ENCODE measurements around the gene RFTN1.

Gene RFTN1

GRCh38 chr3:16430717-16431630 lies 82.5 kb downstream of the RFTN1 start:
- DNase-seq: no peak

DNA sequence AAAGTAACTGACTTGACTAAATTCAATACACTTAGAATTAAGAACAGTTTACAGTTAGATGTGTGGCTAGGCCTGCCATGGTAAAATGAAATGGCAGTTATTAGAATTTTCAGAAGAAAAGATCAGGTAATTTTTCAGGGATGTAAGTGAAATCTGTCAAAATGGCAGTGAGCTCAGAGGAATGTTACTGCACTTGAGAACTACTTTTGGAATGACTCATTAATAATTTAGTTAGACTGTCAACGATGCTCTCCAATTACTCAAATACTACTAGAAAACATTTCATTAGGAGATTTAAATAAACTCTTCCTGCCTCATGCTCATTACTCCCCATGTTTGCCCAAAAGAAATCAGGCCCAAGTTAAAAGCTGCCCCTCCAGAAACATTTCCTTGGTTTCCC lies 84.4 kb downstream of the RFTN1 start:
- DNase-seq: no peak

- DNase-seq: no peak
These were observed 84.9 kb downstream of the RFTN1 start for GRCh38 chr3:16428612-16429011.

DNA sequence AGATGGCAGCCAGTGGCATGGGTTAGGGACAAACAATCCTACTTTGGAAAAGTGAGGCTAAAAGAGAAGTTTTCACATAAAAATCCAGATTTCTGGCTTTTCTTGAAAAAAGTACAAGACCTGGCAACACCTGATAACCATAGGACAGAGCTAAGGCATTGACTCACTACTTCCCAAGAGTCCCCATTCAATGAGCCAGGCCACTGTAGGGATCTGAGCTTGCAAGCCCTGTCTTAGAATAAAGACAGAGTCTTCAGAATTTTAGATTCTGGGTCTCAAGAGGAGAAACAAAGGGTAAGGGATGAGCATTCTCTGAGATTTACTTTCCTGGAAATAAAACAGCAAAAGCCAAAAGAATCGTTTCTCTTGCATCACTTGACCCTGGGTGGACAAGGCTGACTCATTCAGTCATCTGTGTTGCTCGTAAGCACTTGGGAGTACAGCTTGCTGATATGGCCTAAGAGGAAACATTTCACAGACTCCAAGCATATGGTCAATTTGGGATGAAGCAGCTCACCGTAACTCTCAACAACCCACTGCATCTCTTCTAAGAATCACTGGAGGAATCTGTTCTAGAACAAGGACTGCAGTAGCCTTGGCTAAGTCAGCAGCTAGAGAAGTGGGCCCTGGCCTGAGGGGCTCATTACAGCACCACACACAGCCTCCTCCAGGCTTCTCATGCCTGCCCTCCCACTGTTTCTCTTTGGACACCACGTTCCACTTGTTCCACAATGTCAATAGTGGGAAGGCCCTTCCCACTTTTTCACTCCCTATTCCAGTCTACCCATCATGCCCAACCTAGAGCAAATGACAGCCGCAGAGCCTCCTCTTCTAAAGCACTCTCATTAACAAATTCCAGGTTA lies 86.2 kb downstream of the RFTN1 start:
- DNase-seq: peak; percentile 80 to 90 (median 84)

GRCh38 chr3:16426665-16427064 lies 86.8 kb downstream of the RFTN1 start:
- DNase-seq: no peak

GRCh38 chr3:16426029-16426400 lies 87.5 kb downstream of the RFTN1 start:
- DNase-seq: no peak

GRCh38 chr3:16425398-16426028 lies 88.0 kb downstream of the RFTN1 start:
- DNase-seq: no peak

GRCh38 chr3:16423947-16424673 lies 89.4 kb downstream of the RFTN1 start:
- DNase-seq: no peak

DNA sequence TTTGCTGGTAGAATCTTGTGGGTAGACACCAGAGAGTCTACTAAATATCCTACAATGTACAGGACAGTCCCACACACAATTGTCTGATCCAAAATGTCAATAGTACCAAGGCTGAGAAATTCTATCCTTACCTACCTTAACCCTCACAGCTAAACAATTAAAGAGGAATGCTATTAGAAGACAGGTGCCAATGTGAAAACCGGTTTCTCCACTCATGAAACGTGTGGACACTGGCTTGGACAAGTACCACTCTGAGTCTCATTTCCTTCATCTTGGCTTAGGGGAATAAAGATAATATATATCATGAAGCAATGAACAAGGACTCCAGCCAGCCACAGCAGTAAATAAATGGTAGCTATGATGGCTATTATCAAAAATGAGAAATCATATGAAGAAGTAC lies 90.2 kb downstream of the RFTN1 start:
- DNase-seq: no peak

- DNase-seq: peak; percentile 33 to 57 (median 50)
These were observed 93.8 kb downstream of the RFTN1 start for GRCh38 chr3:16419640-16420241.

GRCh38 chr3:16417945-16418739 lies 95.4 kb downstream of the RFTN1 start:
- no peak for DNase-seq

DNA sequence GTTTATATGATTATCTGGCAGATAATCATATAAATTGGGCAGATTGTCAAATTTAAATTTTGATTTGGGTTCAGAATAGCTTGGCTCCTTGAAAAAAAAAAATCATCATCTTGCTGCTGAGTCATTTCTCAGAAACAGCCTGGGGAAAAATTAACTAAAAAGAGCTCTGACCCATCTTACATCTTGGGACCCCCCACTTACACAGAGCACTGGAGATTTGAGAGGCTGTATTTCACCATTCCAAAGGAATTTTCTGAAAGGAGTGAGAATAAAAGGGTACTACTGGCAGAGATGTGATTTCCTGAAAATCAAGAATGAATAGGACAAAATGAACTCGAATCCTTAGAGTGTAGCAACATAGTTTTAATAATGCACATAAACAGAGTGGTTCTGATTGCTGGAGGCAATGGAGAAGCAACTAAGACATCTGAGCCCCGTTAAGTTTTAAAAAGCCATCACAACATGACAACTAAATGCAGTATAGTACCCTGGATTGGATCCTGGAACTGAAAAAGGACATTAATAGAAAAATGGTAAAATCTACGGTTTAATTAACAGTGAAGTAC lies 97.5 kb downstream of the RFTN1 start:
- no peak for DNase-seq

DNA sequence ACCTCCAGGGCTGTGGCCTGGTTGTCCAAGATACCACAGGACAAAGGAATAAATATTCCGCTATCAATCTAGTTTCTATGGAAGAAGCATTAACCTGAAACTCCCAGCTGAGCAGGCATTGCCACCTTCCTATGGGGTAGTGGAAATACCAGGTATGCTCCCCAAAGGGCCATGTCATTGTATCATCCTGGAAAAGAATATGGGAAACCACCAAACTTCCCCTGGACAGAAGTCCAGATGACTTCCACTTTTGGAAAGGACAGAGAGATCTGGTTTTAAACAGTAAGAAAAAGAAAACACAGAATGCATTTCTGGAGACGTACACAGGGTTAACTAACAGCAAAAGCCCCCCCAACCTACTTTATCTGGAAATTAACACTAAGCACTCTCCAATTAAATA lies 100.2 kb downstream of the RFTN1 start:
- peak; percentile 71 to 80 (median 74) for DNase-seq

DNA sequence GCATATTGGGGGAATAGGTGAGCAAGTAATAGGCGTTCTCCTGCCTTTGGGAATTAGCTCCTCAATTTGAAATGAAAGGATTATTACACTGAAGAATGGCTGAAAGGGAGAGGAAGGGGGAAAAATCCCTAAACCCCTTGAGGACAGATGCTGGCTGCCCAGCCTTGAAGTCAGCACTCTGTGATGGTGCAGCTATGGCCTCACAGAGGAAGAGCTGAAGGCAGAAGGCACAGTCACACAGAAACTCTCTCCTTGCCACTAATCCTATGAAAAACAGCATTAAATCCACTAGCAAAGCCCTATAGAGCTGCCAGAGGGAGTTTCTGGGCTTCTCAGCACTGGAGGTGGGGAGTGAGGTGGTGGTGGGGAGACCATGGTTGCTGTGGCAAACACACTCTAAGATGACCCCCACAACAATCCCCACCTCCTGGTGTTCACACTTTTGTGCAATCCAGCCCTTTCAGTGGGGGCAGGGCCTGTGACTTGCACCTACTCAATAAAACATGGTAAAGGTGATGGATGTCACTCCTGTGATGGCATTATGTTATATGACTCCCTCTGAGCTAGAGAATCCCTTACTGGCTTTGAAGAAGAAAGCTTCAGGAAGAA lies 101.2 kb downstream of the RFTN1 start:
- DNase-seq: peak in 1 of 3 donors; percentile 31

DNA sequence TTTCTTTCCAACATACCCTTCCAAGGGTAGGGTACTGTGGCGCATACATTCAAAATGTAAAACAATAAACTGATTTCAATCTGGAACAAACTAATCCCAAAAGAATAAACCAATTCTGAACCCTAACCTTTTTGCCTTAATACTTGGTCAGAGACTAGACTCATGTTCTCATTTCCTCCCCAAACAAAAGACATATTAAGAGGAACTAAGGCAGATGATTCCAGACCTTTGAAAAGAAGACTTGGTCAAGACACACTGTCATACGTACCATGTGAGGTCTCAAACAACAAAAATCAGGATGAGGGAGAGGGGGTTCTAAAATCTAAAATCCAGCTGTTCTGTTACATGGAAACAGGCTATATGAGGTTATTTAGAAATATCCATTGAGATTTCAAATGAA lies 102.1 kb downstream of the RFTN1 start:
- peak; percentile 61 to 80 (median 75) for DNase-seq

DNA sequence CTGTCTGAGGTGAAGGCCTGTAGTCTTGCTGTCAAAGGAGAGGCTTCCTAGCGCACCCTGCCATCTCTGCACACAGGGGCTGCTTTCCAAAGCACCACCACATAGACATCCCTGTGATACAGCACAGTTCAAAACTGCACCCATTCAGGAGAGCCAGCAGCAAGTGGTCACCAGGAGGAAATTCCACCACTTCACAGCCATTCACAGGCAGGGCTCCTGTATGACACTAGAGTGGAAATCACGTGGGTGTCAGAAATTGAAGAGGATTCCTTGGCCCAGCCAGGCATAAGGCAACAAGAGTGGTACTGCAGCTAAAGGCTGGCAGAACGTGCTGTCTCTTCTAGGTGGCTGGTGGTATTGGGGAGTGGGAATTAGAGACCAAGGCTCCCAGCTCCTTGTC lies 102.8 kb downstream of the RFTN1 start:
- peak; percentile 73 to 77 (median 76) for DNase-seq

GRCh38 chr3:16409032-16409431 lies 104.5 kb downstream of the RFTN1 start:
- DNase-seq: no peak

DNA sequence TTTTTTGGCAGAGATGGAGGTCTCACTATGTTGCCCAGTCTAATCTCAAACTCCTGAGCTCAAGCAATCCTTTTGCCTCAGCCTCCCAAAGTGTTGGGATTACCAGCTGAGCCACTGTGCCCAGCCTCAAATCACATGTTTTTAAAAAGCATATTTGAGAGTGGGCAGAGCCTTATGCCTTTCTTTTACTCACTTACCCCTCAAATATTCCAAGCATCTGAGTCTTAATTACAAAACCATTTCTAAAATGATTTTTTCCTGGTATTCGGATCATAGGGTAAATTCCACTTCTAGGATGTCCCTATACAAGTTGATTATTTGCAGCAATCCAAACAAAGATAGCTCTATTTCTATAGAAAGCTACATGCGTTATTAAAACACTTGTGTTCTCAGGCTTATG lies 106.1 kb downstream of the RFTN1 start:
- no peak for DNase-seq

DNA sequence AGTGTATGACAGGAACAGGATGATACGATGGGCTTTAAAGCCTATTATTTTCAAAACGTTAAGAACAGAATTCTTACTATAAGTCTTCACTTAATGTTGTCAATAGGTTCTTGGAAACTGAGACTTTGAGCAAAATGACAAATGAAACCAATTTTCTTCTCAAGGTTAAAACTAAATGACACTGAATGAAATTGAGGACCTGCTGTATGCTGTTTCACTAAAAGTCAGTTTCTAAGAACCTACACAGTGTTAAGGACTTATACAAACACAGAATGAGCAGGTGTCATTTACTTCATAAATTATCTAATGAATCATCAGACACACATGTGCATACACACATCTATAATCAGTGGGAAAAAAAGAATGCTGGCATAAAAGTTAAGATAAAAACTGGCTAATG lies 106.9 kb downstream of the RFTN1 start:
- DNase-seq: no peak

DNA sequence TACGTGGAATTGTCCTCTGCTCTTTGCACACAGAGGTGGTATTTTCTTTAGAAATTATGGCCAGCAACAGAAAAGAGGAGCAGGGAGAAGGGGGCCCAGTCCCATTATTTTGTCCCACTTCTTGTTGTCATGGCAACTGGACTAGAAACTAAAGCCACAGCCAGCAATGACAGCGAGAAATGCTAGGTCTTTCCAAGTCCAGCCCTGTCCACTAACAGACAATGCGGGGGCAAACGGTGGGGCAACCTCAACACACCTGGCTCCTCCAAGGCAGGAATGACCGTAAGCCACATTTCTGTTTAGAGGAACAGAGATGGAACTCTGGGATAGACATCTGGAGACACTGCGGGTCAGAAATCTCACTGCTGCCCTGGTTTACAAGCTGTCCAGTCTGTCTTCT lies 107.3 kb downstream of the RFTN1 start:
- DNase-seq: no peak

Data from suppressor macrophage treated with lipopolysaccharide for 1 hour (primary cell).